PFSK-1 (cell line): ENCODE measurements around the gene SF3B5.

Experiments used
- POLR2AphosphoS5 ChIP-seq: IDR thresholded peaks from 2 replicates; pipeline ENCODE4 v1.6.1; 2012; ENCODE audit warnings: low read depth, mild to moderate bottlenecking, control low read depth, low read length, moderate library complexity
- SIN3A ChIP-seq: IDR thresholded peaks from 2 replicates; pipeline ENCODE4 v1.6.1; 2012; ENCODE audit warnings: mild to moderate bottlenecking, low read length, moderate library complexity, borderline replicate concordance; ENCODE audit not compliant: insufficient read depth
- TAF1 ChIP-seq: IDR thresholded peaks from 2 replicates; pipeline ENCODE4 v1.6.1; 2012; ENCODE audit warnings: low read length, control low read depth, borderline replicate concordance; ENCODE audit not compliant: insufficient read depth
- TF ChIP-seq, protein P1 (sequence below), 2 experiments: IDR thresholded peaks; 2 replicates each; pipeline versions ENCODE4 v1.6.1 to v1.8.0; 2011 to 2012; ENCODE audit warnings: low read depth in 2 of 2, low read length in 2 of 2, control low read depth in 1 of 2, inconsistent platforms in 1 of 2, mild to moderate bottlenecking in 1 of 2, moderate library complexity in 1 of 2; ENCODE audit not compliant: insufficient read depth in 1 of 2

DNA sequence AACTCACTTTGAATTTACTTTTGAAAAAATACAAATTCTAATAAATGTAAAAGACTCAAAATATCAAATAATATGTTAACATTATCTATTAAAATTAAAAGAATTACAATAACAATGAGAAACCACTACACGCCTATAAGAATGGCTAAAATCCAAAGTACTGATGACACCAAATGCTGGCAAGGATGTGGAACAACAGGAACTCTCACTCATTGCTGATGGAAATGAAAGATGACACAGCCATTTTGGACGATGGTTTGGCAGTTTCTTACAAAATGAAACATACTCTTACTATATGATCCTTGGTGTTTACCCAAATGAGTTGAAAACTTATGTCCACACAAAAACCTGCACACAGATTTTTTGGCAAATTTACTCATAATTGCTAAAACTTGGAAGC, 39.4 kb upstream of the SF3B5 start:
- TF ChIP-seq POLR2AphosphoS5 (no peak), TAF1 (no peak), SIN3A (no peak)
- TF ChIP-seq, protein P1, sequence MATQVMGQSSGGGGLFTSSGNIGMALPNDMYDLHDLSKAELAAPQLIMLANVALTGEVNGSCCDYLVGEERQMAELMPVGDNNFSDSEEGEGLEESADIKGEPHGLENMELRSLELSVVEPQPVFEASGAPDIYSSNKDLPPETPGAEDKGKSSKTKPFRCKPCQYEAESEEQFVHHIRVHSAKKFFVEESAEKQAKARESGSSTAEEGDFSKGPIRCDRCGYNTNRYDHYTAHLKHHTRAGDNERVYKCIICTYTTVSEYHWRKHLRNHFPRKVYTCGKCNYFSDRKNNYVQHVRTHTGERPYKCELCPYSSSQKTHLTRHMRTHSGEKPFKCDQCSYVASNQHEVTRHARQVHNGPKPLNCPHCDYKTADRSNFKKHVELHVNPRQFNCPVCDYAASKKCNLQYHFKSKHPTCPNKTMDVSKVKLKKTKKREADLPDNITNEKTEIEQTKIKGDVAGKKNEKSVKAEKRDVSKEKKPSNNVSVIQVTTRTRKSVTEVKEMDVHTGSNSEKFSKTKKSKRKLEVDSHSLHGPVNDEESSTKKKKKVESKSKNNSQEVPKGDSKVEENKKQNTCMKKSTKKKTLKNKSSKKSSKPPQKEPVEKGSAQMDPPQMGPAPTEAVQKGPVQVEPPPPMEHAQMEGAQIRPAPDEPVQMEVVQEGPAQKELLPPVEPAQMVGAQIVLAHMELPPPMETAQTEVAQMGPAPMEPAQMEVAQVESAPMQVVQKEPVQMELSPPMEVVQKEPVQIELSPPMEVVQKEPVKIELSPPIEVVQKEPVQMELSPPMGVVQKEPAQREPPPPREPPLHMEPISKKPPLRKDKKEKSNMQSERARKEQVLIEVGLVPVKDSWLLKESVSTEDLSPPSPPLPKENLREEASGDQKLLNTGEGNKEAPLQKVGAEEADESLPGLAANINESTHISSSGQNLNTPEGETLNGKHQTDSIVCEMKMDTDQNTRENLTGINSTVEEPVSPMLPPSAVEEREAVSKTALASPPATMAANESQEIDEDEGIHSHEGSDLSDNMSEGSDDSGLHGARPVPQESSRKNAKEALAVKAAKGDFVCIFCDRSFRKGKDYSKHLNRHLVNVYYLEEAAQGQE (IDR thresholded peaks at IDR 0.05; ENCODE audit: insufficient read depth in 1 of 2, low read depth in 2 of 2, low read length in 2 of 2), result no peak
